Left cardiac atrium (tissue), 4 donors: ENCODE results near the gene DNLZ. TPM values are rescaled to one million over a fixed set of nuclear protein-coding genes. Genes with fewer than 3 reads are reported as not detected.
A peak's percentile ranks its signal among the peaks of the same experiment; 100 is the strongest.

Experiments
- ATAC-seq, 2 donors: fragments of 200-7000 bp; cut with Tn5 transposase; one replicate each; pipeline ENCODE4 v1.9.1; 2020; ENCODE audit warnings: mild to moderate bottlenecking in 2 of 2, moderate library complexity in 2 of 2
- DNase-seq: peaks from one replicate; pipeline ENCODE4 v3.0.0-alpha.2; 2020
- intact Hi-C, 2 donors: fragments of 100-400 bp; cut with DNase I; formaldehyde crosslinking; loops; one replicate each; pipeline versions ENCODE4 v1.14.1 to v1.15.1; 2022 to 2023
- total RNA-seq, 2 donors: library from RNA; stranded (reverse); fragmentation: NEBNext Ultra II Directional; extraction: Animal tissue kit (Norgen Biotek cat#: 25700); gene quantifications; one replicate each; pipeline ENCODE4 v1.2.1, GENCODE V29; 2021
- donor health status: DM: no; HTN: yes; CAD: no.
- donor health status: DM: no; HTN: yes; CAD: no; lungs with severe emphysema.
- donor health status: DM: yes; HTN: yes; CAD: no.
- donor health status: Dilated cardiomyopathy.

Gene DNLZ
- total RNA-seq, 2 donors from 2014 or later = 23.2 to 30.6 TPM

GRCh38 chr9:136314944-136315343 is 48.6 kb downstream of the DNLZ start:
- intact Hi-C loops = loop anchor here in 1 of 2 donors (5.0 kb wide), 1 partner anchor 87 kb away; the partner anchor contains the start of gene SNAPC4
- DNase-seq (no peak), ATAC-seq (no peak)

GRCh38 chr9:136314056-136314416 is 49.5 kb downstream of the DNLZ start:
- DNase-seq (no peak), ATAC-seq (no peak)
- intact Hi-C loops = loop anchor here in 1 of 2 donors (5.0 kb wide), 1 partner anchor 88 kb away; the partner anchor contains the start of gene SNAPC4

GRCh38 chr9:136313111-136314055 is 50.2 kb downstream of the DNLZ start:
- ATAC-seq (no peak), DNase-seq (no peak)
- intact Hi-C loops = loop anchor here in 1 of 2 donors (5.0 kb wide), 1 partner anchor 89 kb away; the partner anchor contains the start of gene SNAPC4

GRCh38 chr9:136312436-136312835 is 51.1 kb downstream of the DNLZ start:
- DNase-seq = no peak
- ATAC-seq = peak; percentile 72 to 81
- intact Hi-C loops = loop anchor here in 1 of 2 donors (5.0 kb wide), 1 partner anchor 90 kb away; the partner anchor contains the start of gene SNAPC4

- DNase-seq (no peak), ATAC-seq (no peak)
- intact Hi-C loops = loop anchor here in 1 of 2 donors (5.0 kb wide), 1 partner anchor 90 kb away; the partner anchor contains the start of gene SNAPC4
These were observed 51.6 kb downstream of the DNLZ start for GRCh38 chr9:136312009-136312375.

- no peak for DNase-seq
- peak in 1 of 2 donors; percentile 9 for ATAC-seq
- intact Hi-C loops = loop anchor here in 1 of 2 donors (5.0 kb wide), 1 partner anchor 91 kb away; the partner anchor contains the start of gene SNAPC4
These were observed 52.2 kb downstream of the DNLZ start for GRCh38 chr9:136311051-136312008.

GRCh38 chr9:136310273-136311030 is 53.1 kb downstream of the DNLZ start:
- intact Hi-C loops = loop anchor here in 1 of 2 donors (5.0 kb wide), 1 partner anchor 92 kb away; the partner anchor contains the start of gene SNAPC4
- DNase-seq = no peak
- no peak for ATAC-seq

GRCh38 chr9:136309806-136310220 is 53.7 kb downstream of the DNLZ start:
- ATAC-seq = no peak
- DNase-seq = no peak
- intact Hi-C loops = loop anchor here in 1 of 2 donors (5.0 kb wide), 1 partner anchor 92 kb away; the partner anchor contains the start of gene SNAPC4

Other genes starting within 250 kb of the DNLZ start
- 10 to 100 TPM; 21.6 to 23.4 TPM for gene TMEM250, start 244.9 kb downstream of the DNLZ start, total RNA-seq
- gene LHX3, start 158.6 kb downstream of the DNLZ start, total RNA-seq = not detected
- gene QSOX2, start 117.9 kb downstream of the DNLZ start, total RNA-seq = 1 to 10 TPM; 6.5 to 6.6 TPM
- not detected for gene CCDC187, start 59.6 kb downstream of the DNLZ start, total RNA-seq
- gene GPSM1, start 36.2 kb downstream of the DNLZ start, total RNA-seq = 10 to 100 TPM; 55.6 to 58.6 TPM
- 1 to 10 TPM in 1 of 2 donors, under 1 TPM in 1; 0.86 to 2.4 TPM for gene CARD9, start 9.9 kb upstream of the DNLZ start, total RNA-seq
- gene SNAPC4, start 36.4 kb upstream of the DNLZ start, total RNA-seq = 1 to 10 TPM; 3.4 to 3.8 TPM
- 10 to 100 TPM; 18.1 to 26.6 TPM for gene ENTR1, start 46.9 kb upstream of the DNLZ start, total RNA-seq
- gene PMPCA, start 46.9 kb upstream of the DNLZ start, total RNA-seq = 10 to 100 TPM; 49.4 to 66.1 TPM
- 10 to 100 TPM in 1 of 2 donors, 1 to 10 TPM in 1; 9.5 to 10.1 TPM for gene INPP5E, start 76.1 kb upstream of the DNLZ start, total RNA-seq
- 10 to 100 TPM; 27.4 to 40.8 TPM for gene SEC16A, start 119.3 kb upstream of the DNLZ start, total RNA-seq
- 10 to 100 TPM; 22.7 to 36.0 TPM for gene NOTCH1, start 182.3 kb upstream of the DNLZ start, total RNA-seq